Fibroblast of skin of right quadriceps (primary cell): ENCODE data around the gene CARMIL3.

Experiments used
- DNase-seq: peaks from one replicate; pipeline ENCODE4 v3.0.0-alpha.2; 2013

Gene CARMIL3

DNA sequence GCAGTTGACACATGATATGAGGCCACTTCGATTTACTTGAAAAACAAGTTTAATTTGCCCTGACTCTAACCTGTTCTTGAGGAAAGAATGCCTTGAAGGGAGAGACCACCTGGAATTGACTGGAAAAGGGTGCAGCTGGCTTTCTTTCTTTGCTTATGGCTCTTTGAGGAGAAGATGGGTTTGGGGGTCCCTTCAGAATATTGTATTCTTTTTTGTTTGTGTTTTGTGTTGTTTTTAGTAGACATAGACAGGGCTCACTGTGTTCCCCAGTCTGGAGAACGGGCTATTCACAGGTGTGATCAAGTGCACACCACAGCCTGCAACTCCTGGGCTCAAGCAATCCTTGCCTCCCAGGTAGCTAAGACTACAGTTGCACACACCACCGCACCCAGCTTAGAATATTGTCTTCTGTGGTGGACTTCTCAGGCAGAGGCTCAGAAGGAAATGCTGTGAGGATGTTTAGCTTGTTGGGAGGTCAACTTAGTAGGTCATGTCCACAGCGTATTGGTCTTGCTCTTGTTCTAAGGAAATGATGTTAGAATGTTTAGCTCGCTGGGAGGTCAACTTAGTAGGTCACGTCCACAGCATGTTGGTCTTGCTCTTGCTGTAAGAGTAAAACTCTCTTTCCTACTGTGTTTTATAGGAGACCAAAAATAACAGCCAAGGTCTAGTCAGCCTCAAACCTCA, 64.5 kb downstream of the CARMIL3 start:
- no peak for DNase-seq

DNA sequence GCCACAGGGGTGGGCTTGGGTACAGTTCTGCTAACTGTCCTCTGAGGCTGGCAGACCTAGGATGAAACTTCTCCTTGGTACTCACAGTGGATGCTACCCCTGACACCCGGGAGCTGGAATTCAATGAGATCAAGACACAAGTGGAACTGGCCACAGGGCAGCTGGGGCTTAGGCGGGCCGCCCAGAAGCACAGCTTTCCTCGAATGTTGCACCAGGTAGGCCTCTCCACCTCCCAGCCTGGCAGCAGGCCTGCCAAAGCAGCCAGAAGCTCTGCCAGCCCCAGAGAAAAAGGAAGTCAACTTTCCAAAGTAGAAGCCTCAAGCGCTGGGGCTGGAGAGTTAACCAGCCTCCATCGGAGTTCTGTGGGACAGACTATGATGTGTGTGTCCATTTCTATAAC, 65.4 kb downstream of the CARMIL3 start:
- no peak for DNase-seq
